ENCODE results near the gene ASMTL.
"Not testable (repeated sequence)": the region's sequence is repeated elsewhere in the genome, so short reads cannot be mapped to it uniquely, and the experiment has no call there.

ASMTL gene

GRCh38 chrX:1481636-1482529 is 29.2 kb upstream of the ASMTL start:
- DNase-seq = peak; percentile 78

GRCh38 chrX:1480082-1480785 is 27.5 kb upstream of the ASMTL start:
- DNase-seq = no peak

- no peak for DNase-seq
These were observed 25.2 kb upstream of the ASMTL start for GRCh38 chrX:1477801-1478458.

GRCh38 chrX:1477229-1477628 is 24.5 kb upstream of the ASMTL start:
- DNase-seq = no peak

- DNase-seq = no peak
These were observed 24.0 kb upstream of the ASMTL start for GRCh38 chrX:1476682-1477081.

GRCh38 chrX:1475881-1476280 is 23.2 kb upstream of the ASMTL start:
- DNase-seq = no peak

- DNase-seq = no peak
These were observed 22.8 kb upstream of the ASMTL start for GRCh38 chrX:1475481-1475880.

GRCh38 chrX:1474593-1474992 is 21.9 kb upstream of the ASMTL start:
- not testable (repeated sequence) for DNase-seq

- DNase-seq = no peak
These were observed 20.3 kb upstream of the ASMTL start for GRCh38 chrX:1472975-1473374.

- DNase-seq = peak; percentile 58
These were observed 15.6 kb upstream of the ASMTL start for GRCh38 chrX:1468250-1468772.

- DNase-seq = no peak
These were observed 14.4 kb upstream of the ASMTL start for GRCh38 chrX:1466971-1467561.

GRCh38 chrX:1466232-1466661 is 13.5 kb upstream of the ASMTL start:
- no peak for DNase-seq

- no peak for DNase-seq
These were observed 12.8 kb upstream of the ASMTL start for GRCh38 chrX:1465286-1466231.

GRCh38 chrX:1464971-1465285 is 12.2 kb upstream of the ASMTL start:
- no peak for DNase-seq

GRCh38 chrX:1464041-1464970 is 11.6 kb upstream of the ASMTL start:
- no peak for DNase-seq

- DNase-seq = no peak
These were observed 10.9 kb upstream of the ASMTL start for GRCh38 chrX:1463581-1463980.

GRCh38 chrX:1462596-1463251 is 10.0 kb upstream of the ASMTL start:
- no peak for DNase-seq

- no peak for DNase-seq
These were observed 9.4 kb upstream of the ASMTL start for GRCh38 chrX:1462110-1462509.

- no peak for DNase-seq
These were observed 3.2 kb upstream of the ASMTL start for GRCh38 chrX:1455948-1456280.

Measured in femur (tissue), 1 donor.